Measurements from ENCODE around the gene PSMA2.

Gene PSMA2

GRCh38 chr7:42939457-42940240 is 7.7 kb upstream of the PSMA2 start:
- no peak for DNase-seq

GRCh38 chr7:42935861-42936260 is 3.9 kb upstream of the PSMA2 start:
- no peak for DNase-seq

- no peak for DNase-seq
These were observed 2.3 kb upstream of the PSMA2 start for GRCh38 chr7:42934291-42934690.

GRCh38 chr7:42932811-42933591 is 1.0 kb upstream of the PSMA2 start:
- no peak for DNase-seq

- no peak for DNase-seq
These were observed 534 bp downstream of the PSMA2 start for GRCh38 chr7:42931447-42931833.

- DNase-seq = no peak
These were observed 1.1 kb downstream of the PSMA2 start for GRCh38 chr7:42930889-42931288.

- no peak for DNase-seq
These were observed 2.5 kb downstream of the PSMA2 start for GRCh38 chr7:42929449-42929848.

- DNase-seq = no peak
These were observed 3.2 kb downstream of the PSMA2 start for GRCh38 chr7:42928754-42929153.

- DNase-seq = no peak
These were observed 5.8 kb downstream of the PSMA2 start for GRCh38 chr7:42926204-42926603.

- DNase-seq = no peak
These were observed 6.3 kb downstream of the PSMA2 start for GRCh38 chr7:42925630-42926029.

- no peak for DNase-seq
These were observed 7.6 kb downstream of the PSMA2 start for GRCh38 chr7:42924223-42924838.

- no peak for DNase-seq
These were observed 9.8 kb downstream of the PSMA2 start for GRCh38 chr7:42922017-42922753.

GRCh38 chr7:42915356-42915755 is 16.6 kb downstream of the PSMA2 start:
- DNase-seq = no peak

GRCh38 chr7:42914421-42915045 is 17.4 kb downstream of the PSMA2 start:
- DNase-seq = no peak

GRCh38 chr7:42914009-42914408 is 18.0 kb downstream of the PSMA2 start:
- DNase-seq = no peak

- no peak for DNase-seq
These were observed 18.4 kb downstream of the PSMA2 start for GRCh38 chr7:42913591-42913990.

- peak; percentile 93 to 95 for DNase-seq
These were observed 20.2 kb downstream of the PSMA2 start, which contains the start of gene C7orf25 for GRCh38 chr7:42911454-42912447. C7orf25 (minus strand) TSS chr7:42912070; CDS start chr7:42910900, 1,170 bp downstream.

GRCh38 chr7:42910306-42910705 is 21.7 kb downstream of the PSMA2 start:
- DNase-seq = no peak

GRCh38 chr7:42907316-42907715 is 24.7 kb downstream of the PSMA2 start:
- no peak for DNase-seq

- DNase-seq = no peak
These were observed 25.8 kb downstream of the PSMA2 start for GRCh38 chr7:42906181-42906580.

GRCh38 chr7:42902331-42902730 is 29.6 kb downstream of the PSMA2 start:
- DNase-seq = no peak
